Endothelial cell of umbilical vein (primary cell): ENCODE data around the gene METTL21A.

Experiments used
- EZH2 ChIP-seq: IDR thresholded peaks from 2 replicates; pipeline ENCODE4 v1.6.1; 2012; ENCODE audit warnings: borderline replicate concordance, low read depth, mild to moderate bottlenecking, moderate library complexity, low read length, inconsistent platforms; ENCODE audit not compliant: severe bottlenecking
- FOS ChIP-seq: IDR thresholded peaks from 2 replicates; pipeline ENCODE4 v1.6.1; 2011; ENCODE audit warnings: mild to moderate bottlenecking, low read length, moderate library complexity, borderline replicate concordance; ENCODE audit not compliant: insufficient read depth
- MYC ChIP-seq: IDR thresholded peaks from one replicate; pipeline ENCODE4 v1.6.1; 2011; ENCODE audit warnings: mild to moderate bottlenecking, low read depth, low read length
- POLR2A ChIP-seq: IDR thresholded peaks from 2 replicates; pipeline ENCODE4 v1.6.1; 2012; ENCODE audit warnings: low read depth, mild to moderate bottlenecking, control low read depth, low read length
- POLR2AphosphoS5 ChIP-seq: IDR thresholded peaks from 2 replicates; pipeline ENCODE4 v1.6.1; 2012; ENCODE audit warnings: low read depth, mild to moderate bottlenecking, control low read depth, low read length, moderate library complexity; ENCODE audit not compliant: insufficient read depth
- TF ChIP-seq, protein P1 (sequence below), 2 donors: IDR thresholded peaks; 1 replicate in 1 of 2; 2 replicates in 1 of 2; pipeline ENCODE4 v1.5.1; 2011; ENCODE audit warnings: low read length in 2 of 2, mild to moderate bottlenecking in 2 of 2, moderate library complexity in 2 of 2, control low read depth in 1 of 2, inconsistent platforms in 1 of 2, low read depth in 1 of 2; ENCODE audit not compliant: insufficient read depth in 1 of 2; ENCODE audit errors: extremely low read depth in 1 of 2

DNA sequence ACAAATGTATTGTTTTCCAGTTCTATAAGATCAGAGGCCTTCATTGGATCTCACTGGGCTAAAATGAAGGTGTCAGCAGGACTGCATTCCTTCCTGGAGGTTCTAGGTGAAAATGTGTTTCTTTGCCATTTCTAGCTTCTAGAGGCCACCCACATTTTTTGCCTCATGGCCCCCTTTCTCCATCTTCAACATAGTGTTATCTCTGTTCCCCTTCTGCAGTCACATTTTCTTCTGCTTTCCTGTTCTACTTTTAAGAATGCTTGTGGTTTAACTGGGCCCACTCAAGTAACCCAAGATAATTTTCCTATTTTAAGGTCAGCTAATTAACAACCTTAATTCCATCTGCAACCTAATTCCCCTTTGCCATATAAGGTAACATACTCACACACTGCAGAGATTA is 36.1 kb downstream of the METTL21A start:
- no peak for TF ChIP-seq MYC
- TF ChIP-seq POLR2AphosphoS5, result no peak
- TF ChIP-seq, protein P1, sequence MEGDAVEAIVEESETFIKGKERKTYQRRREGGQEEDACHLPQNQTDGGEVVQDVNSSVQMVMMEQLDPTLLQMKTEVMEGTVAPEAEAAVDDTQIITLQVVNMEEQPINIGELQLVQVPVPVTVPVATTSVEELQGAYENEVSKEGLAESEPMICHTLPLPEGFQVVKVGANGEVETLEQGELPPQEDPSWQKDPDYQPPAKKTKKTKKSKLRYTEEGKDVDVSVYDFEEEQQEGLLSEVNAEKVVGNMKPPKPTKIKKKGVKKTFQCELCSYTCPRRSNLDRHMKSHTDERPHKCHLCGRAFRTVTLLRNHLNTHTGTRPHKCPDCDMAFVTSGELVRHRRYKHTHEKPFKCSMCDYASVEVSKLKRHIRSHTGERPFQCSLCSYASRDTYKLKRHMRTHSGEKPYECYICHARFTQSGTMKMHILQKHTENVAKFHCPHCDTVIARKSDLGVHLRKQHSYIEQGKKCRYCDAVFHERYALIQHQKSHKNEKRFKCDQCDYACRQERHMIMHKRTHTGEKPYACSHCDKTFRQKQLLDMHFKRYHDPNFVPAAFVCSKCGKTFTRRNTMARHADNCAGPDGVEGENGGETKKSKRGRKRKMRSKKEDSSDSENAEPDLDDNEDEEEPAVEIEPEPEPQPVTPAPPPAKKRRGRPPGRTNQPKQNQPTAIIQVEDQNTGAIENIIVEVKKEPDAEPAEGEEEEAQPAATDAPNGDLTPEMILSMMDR (IDR thresholded peaks at IDR 0.05; ENCODE audit: extremely low read depth in 1 of 2, insufficient read depth in 1 of 2, low read depth in 1 of 2, low read length in 2 of 2), result no peak
- no peak for TF ChIP-seq EZH2
- no peak for TF ChIP-seq POLR2A
- TF ChIP-seq FOS, result no peak
